GM21381 (cell line): ENCODE measurements around the gene FGF11.

ENCODE experiments used
- ATAC-seq: cut with Tn5 transposase; IDR thresholded peaks from one replicate; pipeline ENCODE4 v1.9.1; 2021; ENCODE audit warnings: mild to moderate bottlenecking, moderate library complexity; ENCODE audit not compliant: unreplicated experiment

FGF11 gene

GRCh38 chr17:7407485-7408251 lies 31.6 kb upstream of the FGF11 start, which contains the start of gene NLGN2:
TSS of gene NLGN2 (plus strand) at chr17:7407845. CDS start at chr17:7408256, 411 bp downstream.
- ATAC-seq = no peak

- ATAC-seq = no peak
Observed at GRCh38 chr17:7408252-7408727, 31.0 kb upstream of the FGF11 start.

- no peak for ATAC-seq
Observed at GRCh38 chr17:7408863-7409262, 30.4 kb upstream of the FGF11 start.

- ATAC-seq = no peak
Observed at GRCh38 chr17:7409716-7410115, 29.6 kb upstream of the FGF11 start.

GRCh38 chr17:7410634-7411426 lies 28.5 kb upstream of the FGF11 start:
- no peak for ATAC-seq

- no peak for ATAC-seq
Observed at GRCh38 chr17:7411427-7411750, 27.9 kb upstream of the FGF11 start.

- ATAC-seq = no peak
Observed at GRCh38 chr17:7413346-7413985, 25.8 kb upstream of the FGF11 start.

- no peak for ATAC-seq
Observed at GRCh38 chr17:7414837-7415236, 24.5 kb upstream of the FGF11 start.

GRCh38 chr17:7415784-7416183 lies 23.5 kb upstream of the FGF11 start:
- ATAC-seq = no peak

GRCh38 chr17:7416323-7416722 lies 23.0 kb upstream of the FGF11 start:
- no peak for ATAC-seq

GRCh38 chr17:7417056-7417655 lies 22.2 kb upstream of the FGF11 start:
- no peak for ATAC-seq

- no peak for ATAC-seq
Observed at GRCh38 chr17:7418472-7419152, 20.7 kb upstream of the FGF11 start.

GRCh38 chr17:7419819-7420610 lies 19.3 kb upstream of the FGF11 start, which contains the start of gene SPEM1:
TSS of gene SPEM1 (plus strand) at chr17:7420324. CDS start at chr17:7420385, 61 bp downstream.
- no peak for ATAC-seq

GRCh38 chr17:7421186-7421585 lies 18.1 kb upstream of the FGF11 start:
- ATAC-seq = no peak

GRCh38 chr17:7423679-7424078 lies 15.6 kb upstream of the FGF11 start:
- ATAC-seq = no peak

GRCh38 chr17:7425316-7425715 lies 14.0 kb upstream of the FGF11 start, which contains the start of gene SPEM2:
TSS of gene SPEM2 (plus strand) at chr17:7425616. CDS start at chr17:7425689, 73 bp downstream.
- no peak for ATAC-seq

- ATAC-seq = no peak
Observed at GRCh38 chr17:7425756-7426155, 13.6 kb upstream of the FGF11 start.

GRCh38 chr17:7426203-7426863 lies 13.0 kb upstream of the FGF11 start:
- ATAC-seq = no peak

GRCh38 chr17:7426896-7427489 lies 12.3 kb upstream of the FGF11 start:
- no peak for ATAC-seq
